CD14-positive monocyte (primary cell): ENCODE data around the gene CLEC18A. TPM values are rescaled to one million over a fixed set of nuclear protein-coding genes. Genes with fewer than 3 reads are reported as not detected.

Source experiments
- DNase-seq, 3 donors: peaks; one replicate each; pipeline ENCODE4 v3.0.0-alpha.2; 2011 to 2022
- H2AFZ ChIP-seq: 2 replicates; pipeline ENCODE4 v1.6.0; 2012; ENCODE audit warnings: mild to moderate bottlenecking, low read depth, low read length, inconsistent platforms; ENCODE audit not compliant: insufficient read depth, poor library complexity, severe bottlenecking
- H3K27ac ChIP-seq, 2 donors: 1 replicate in 1 of 2; 2 replicates in 1 of 2; pipeline ENCODE4 v1.5.1; 2012 to 2013; ENCODE audit warnings: low read length in 2 of 2, control low read depth in 1 of 2, inconsistent platforms in 1 of 2, low read depth in 1 of 2, mild to moderate bottlenecking in 1 of 2
- H3K27me3 ChIP-seq, 2 donors: one replicate each; pipeline versions ENCODE4 v1.6.0 to v1.6.1; 2011 to 2013; ENCODE audit warnings: low read length in 2 of 2; ENCODE audit not compliant: control insufficient read depth in 2 of 2, insufficient read depth in 2 of 2
- H3K36me3 ChIP-seq, 2 donors: replicated peaks in 1 of 2; 1 replicate in 1 of 2; 2 replicates in 1 of 2; pipeline versions ENCODE4 v1.5.1 to v1.6.1; 2012 to 2013; ENCODE audit warnings: low read length in 2 of 2, control low read depth in 1 of 2, inconsistent platforms in 1 of 2, mild to moderate bottlenecking in 1 of 2; ENCODE audit not compliant: insufficient read depth in 2 of 2, control insufficient read depth in 1 of 2
- H3K4me1 ChIP-seq, 2 donors: 1 replicate in 1 of 2; 2 replicates in 1 of 2; pipeline versions ENCODE4 v1.5.1 to v1.6.1; 2012 to 2013; ENCODE audit warnings: low read length in 2 of 2, control low read depth in 1 of 2, inconsistent platforms in 1 of 2, mild to moderate bottlenecking in 1 of 2, moderate library complexity in 1 of 2; ENCODE audit not compliant: insufficient read depth in 2 of 2, control insufficient read depth in 1 of 2
- H3K4me2 ChIP-seq: replicated peaks from 2 replicates; pipeline ENCODE3; 2012; ENCODE audit warnings: low read length, moderate library complexity, mild to moderate bottlenecking; ENCODE audit not compliant: poor library complexity, severe bottlenecking; ENCODE audit errors: extremely low read depth
- H3K4me3 ChIP-seq, 3 experiments: fragments of 200-600 bp in 1 of 3; sonication (generic) in 1 of 3; replicated peaks in 1 of 3; 1 replicate in 2 of 3; 2 replicates in 1 of 3; pipeline ENCODE4 v1.5.1; 2011 to 2013; ENCODE audit warnings: low read length in 3 of 3, mild to moderate bottlenecking in 3 of 3, control low read depth in 2 of 3, low read depth in 2 of 3, inconsistent platforms in 1 of 3, moderate library complexity in 1 of 3
- H3K79me2 ChIP-seq: 2 replicates; pipeline ENCODE4 v1.6.0; 2012; ENCODE audit warnings: mild to moderate bottlenecking, control low read depth, inconsistent platforms, low read length, moderate library complexity; ENCODE audit not compliant: insufficient read depth
- H3K9ac ChIP-seq: 2 replicates; pipeline ENCODE4 v1.6.0; 2017; ENCODE audit warnings: low read length, mild to moderate bottlenecking; ENCODE audit not compliant: insufficient read depth, poor library complexity, severe bottlenecking
- H3K9me3 ChIP-seq, 2 donors: replicated peaks in 1 of 2; 1 replicate in 1 of 2; 2 replicates in 1 of 2; pipeline versions ENCODE4 v1.5.1 to v1.6.1; 2012 to 2013; ENCODE audit warnings: low read length in 2 of 2, control low read depth in 1 of 2; ENCODE audit not compliant: control insufficient read depth in 1 of 2, insufficient read depth in 1 of 2
- H4K20me1 ChIP-seq: 2 replicates; pipeline ENCODE4 v1.6.0; 2012; ENCODE audit warnings: mild to moderate bottlenecking, low read length, control low read depth, moderate library complexity; ENCODE audit not compliant: insufficient read depth
- H3K27ac Mint-ChIP-seq, 7 donors: one replicate each; pipeline ENCODE4 v1.8.0; 2020; ENCODE audit warnings: mild to moderate bottlenecking in 7 of 7, mixed read lengths in 7 of 7, moderate library complexity in 6 of 7, inconsistent platforms in 2 of 7
- H3K27me3 Mint-ChIP-seq, 3 donors: one replicate each; pipeline ENCODE4 v1.8.0; 2021 to 2022; ENCODE audit warnings: low read depth in 3 of 3, mild to moderate bottlenecking in 3 of 3, mixed read lengths in 3 of 3, moderate library complexity in 3 of 3, inconsistent platforms in 1 of 3
- H3K36me3 Mint-ChIP-seq, 2 donors: one replicate each; pipeline ENCODE4 v1.8.0; 2020; ENCODE audit warnings: mixed read lengths in 2 of 2, inconsistent platforms in 1 of 2, mild to moderate bottlenecking in 1 of 2
- H3K4me1 Mint-ChIP-seq: one replicate; pipeline ENCODE4 v1.8.0; 2020; ENCODE audit warnings: mild to moderate bottlenecking, mixed read lengths
- H3K4me3 Mint-ChIP-seq, 2 donors: one replicate each; pipeline ENCODE4 v1.8.0; 2020; ENCODE audit warnings: mild to moderate bottlenecking in 2 of 2, mixed read lengths in 2 of 2, moderate library complexity in 1 of 2
- H3K9me3 Mint-ChIP-seq, 7 donors: one replicate each; pipeline ENCODE4 v1.8.0; 2020 to 2022; ENCODE audit warnings: mixed read lengths in 7 of 7, mild to moderate bottlenecking in 6 of 7, moderate library complexity in 6 of 7, inconsistent platforms in 2 of 7
- WGBS: methylation state at CpG from one replicate; pipeline ENCODE4 v1.1.5; 2013; ENCODE audit warnings: missing lambda C conversion rate; ENCODE audit not compliant: insufficient coverage; 5-methylcytosine and 5-hydroxymethylcytosine counted together
- intact Hi-C, 2 donors: fragments of 100-400 bp; cut with micrococcal nuclease; formaldehyde crosslinking; loops; one replicate each; pipeline versions ENCODE4 v1.15.0 to v1.15.1; 2023
- polyA plus RNA-seq, 3 donors: library from polyadenylated mRNA; depleted of rRNA in 1 of 3; unstranded in 2 of 3; stranded (reverse) in 1 of 3; fragments of 300-500 nt in 2 of 3; fragments of >200 nt in 1 of 3; fragmentation: Illumina TruSeq in 2 of 3; gene quantifications; 1 replicate in 2 of 3; 2 replicates in 1 of 3; pipeline ENCODE4 v1.2.3, GENCODE V29; 2012 to 2021
- TF ChIP-seq, protein P1 (sequence below): fragments of 200-600 bp; IDR thresholded peaks from one replicate; pipeline ENCODE4 v1.8.0; 2022; ENCODE audit warnings: antibody characterized with exemption, mild to moderate bottlenecking

The CLEC18A gene
- polyA plus RNA-seq, 3 donors: 2.7 TPM; not detected in 2

- Histone ChIP-seq H3K79me2 (no peaks in the 10 kb centered on the region), H3K9ac (no peak overlapping the region), H3K4me2 (no peak overlapping the region), H3K4me3 (no peak overlapping the region), H2AFZ (no peak overlapping the region), H3K27ac (no peak overlapping the region), H3K27me3 (no peaks in the 10 kb centered on the region), H3K9me3 (no peaks in the 10 kb centered on the region), H3K4me1 (no peaks in the 10 kb centered on the region), H3K36me3 (peaks cover 52 to 89% of the 10 kb centered on the region in 2 donors), H4K20me1 (peaks cover 10% of the 10 kb centered on the region)
- peaks cover 72 to 93% of the 10 kb centered on the region in 2 donors for H3K36me3 Mint-ChIP-seq
- H3K27ac Mint-ChIP-seq: peak overlapping the region in 1 of 7 donors; percentile 19
- WGBS: 100% methylated on average over 2 of the region's 8 CpGs
- intact Hi-C loops: no loop called here
- DNase-seq: no peak
- TF ChIP-seq, protein P1, sequence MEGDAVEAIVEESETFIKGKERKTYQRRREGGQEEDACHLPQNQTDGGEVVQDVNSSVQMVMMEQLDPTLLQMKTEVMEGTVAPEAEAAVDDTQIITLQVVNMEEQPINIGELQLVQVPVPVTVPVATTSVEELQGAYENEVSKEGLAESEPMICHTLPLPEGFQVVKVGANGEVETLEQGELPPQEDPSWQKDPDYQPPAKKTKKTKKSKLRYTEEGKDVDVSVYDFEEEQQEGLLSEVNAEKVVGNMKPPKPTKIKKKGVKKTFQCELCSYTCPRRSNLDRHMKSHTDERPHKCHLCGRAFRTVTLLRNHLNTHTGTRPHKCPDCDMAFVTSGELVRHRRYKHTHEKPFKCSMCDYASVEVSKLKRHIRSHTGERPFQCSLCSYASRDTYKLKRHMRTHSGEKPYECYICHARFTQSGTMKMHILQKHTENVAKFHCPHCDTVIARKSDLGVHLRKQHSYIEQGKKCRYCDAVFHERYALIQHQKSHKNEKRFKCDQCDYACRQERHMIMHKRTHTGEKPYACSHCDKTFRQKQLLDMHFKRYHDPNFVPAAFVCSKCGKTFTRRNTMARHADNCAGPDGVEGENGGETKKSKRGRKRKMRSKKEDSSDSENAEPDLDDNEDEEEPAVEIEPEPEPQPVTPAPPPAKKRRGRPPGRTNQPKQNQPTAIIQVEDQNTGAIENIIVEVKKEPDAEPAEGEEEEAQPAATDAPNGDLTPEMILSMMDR: no peak
- peaks cover 0 to 2% (median 0%) of the 10 kb centered on the region in 7 donors for H3K9me3 Mint-ChIP-seq
- no peak overlapping the region for H3K4me3 Mint-ChIP-seq
- no peaks in the 10 kb centered on the region for H3K4me1 Mint-ChIP-seq
- peaks cover 0 to 2% (median 2%) of the 10 kb centered on the region in 3 donors for H3K27me3 Mint-ChIP-seq
These were observed 25.8 kb upstream of the CLEC18A start for GRCh38 chr16:69925311-69925710.

DNA sequence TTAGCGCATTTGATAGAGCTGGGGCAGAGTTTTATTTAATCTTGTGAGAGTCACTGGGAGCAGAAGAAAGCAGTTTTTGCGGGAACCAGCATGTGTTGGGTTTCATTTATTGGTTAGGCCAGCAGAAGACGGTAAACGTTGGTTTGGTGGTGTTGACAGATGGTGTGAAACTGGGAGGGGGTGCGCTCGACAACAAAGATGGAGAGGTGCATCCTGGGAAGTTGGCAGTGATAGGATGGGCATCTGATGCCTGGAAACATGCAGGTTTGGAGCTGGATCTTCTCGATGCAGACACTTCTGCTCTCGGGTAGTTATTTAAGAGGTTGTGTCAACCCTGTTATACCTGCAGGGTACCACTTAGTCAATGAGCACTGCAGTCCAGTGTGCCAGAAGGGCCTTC lies 24.9 kb upstream of the CLEC18A start:
- Mint-ChIP-seq H3K4me3 (no peak overlapping the region), H3K27ac (peak overlapping the region in 1 of 7 donors; percentile 1), H3K9me3 (peaks cover 0 to 2% (median 0%) of the 10 kb centered on the region in 7 donors), H3K36me3 (peaks cover 70 to 94% of the 10 kb centered on the region in 2 donors), H3K27me3 (peaks cover 0 to 2% (median 2%) of the 10 kb centered on the region in 3 donors), H3K4me1 (no peaks in the 10 kb centered on the region)
- DNase-seq: no peak
- Histone ChIP-seq H2AFZ (no peak overlapping the region), H3K9ac (no peak overlapping the region), H3K4me2 (no peak overlapping the region), H3K27me3 (no peaks in the 10 kb centered on the region), H3K27ac (no peak overlapping the region), H4K20me1 (peaks cover 10% of the 10 kb centered on the region), H3K4me1 (no peaks in the 10 kb centered on the region), H3K9me3 (no peaks in the 10 kb centered on the region), H3K79me2 (no peaks in the 10 kb centered on the region), H3K36me3 (peaks cover 55 to 89% of the 10 kb centered on the region in 2 donors), H3K4me3 (no peak overlapping the region)
- intact Hi-C loops: no loop called here
- TF ChIP-seq, protein P1: no peak
- WGBS: 93% methylated on average over 8 of the region's 8 CpGs
